HG03432 (cell line): ENCODE results near the gene IFNL2.

Source experiments
- ATAC-seq: cut with Tn5 transposase; IDR thresholded peaks from one replicate; pipeline ENCODE4 v1.9.1; 2021; ENCODE audit warnings: mild to moderate bottlenecking, moderate library complexity; ENCODE audit not compliant: unreplicated experiment

IFNL2 gene

GRCh38 chr19:39316627-39317321 lies 48.6 kb downstream of the IFNL2 start:
- ATAC-seq = no peak

- ATAC-seq = no peak
These were observed 49.3 kb downstream of the IFNL2 start for GRCh38 chr19:39317476-39317875.

- no peak for ATAC-seq
These were observed 49.9 kb downstream of the IFNL2 start for GRCh38 chr19:39318071-39318470.

GRCh38 chr19:39318690-39319089 lies 50.5 kb downstream of the IFNL2 start:
- no peak for ATAC-seq

GRCh38 chr19:39319098-39319891 lies 51.1 kb downstream of the IFNL2 start:
- no peak for ATAC-seq
